NCI-H345 treated with DMSO at 0.1 percent for 48 hours (cell line): ENCODE data around the gene LRP1B.
A peak's percentile ranks its signal among the peaks of the same experiment; 100 is the strongest.

Experiments used
- DNase-seq: peaks from one replicate; lab custom pipeline; 2025; ENCODE audit not compliant: unreplicated experiment; lab: John Stamatoyannopoulos, UW

The LRP1B gene

DNA sequence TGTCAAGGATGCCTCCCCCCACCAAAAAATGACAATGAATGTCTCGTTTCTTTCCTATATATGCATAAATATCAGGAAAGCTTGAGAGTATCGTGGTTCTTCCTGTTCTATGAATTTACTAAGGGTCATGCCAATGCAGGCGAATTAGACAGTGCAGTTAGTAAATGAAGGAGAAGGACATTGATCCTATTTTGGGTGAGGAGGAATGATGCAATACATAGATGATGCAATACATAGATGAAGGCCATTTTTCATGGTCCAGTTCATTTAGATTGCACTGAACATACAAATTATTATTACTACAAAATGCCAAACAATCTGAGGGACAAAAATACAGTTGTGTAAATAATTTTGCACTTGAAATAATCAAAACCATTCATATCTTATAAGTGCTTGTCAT lies 1265.0 kb downstream of the LRP1B start:
- DNase-seq = no peak

- DNase-seq = peak; percentile 33
Measured at GRCh38 chr2:140863713-140864112, 1267.1 kb downstream of the LRP1B start.

- no peak for DNase-seq
Measured at GRCh38 chr2:140862181-140862580, 1268.6 kb downstream of the LRP1B start.

- no peak for DNase-seq
Measured at GRCh38 chr2:140861666-140862065, 1269.2 kb downstream of the LRP1B start.

DNA sequence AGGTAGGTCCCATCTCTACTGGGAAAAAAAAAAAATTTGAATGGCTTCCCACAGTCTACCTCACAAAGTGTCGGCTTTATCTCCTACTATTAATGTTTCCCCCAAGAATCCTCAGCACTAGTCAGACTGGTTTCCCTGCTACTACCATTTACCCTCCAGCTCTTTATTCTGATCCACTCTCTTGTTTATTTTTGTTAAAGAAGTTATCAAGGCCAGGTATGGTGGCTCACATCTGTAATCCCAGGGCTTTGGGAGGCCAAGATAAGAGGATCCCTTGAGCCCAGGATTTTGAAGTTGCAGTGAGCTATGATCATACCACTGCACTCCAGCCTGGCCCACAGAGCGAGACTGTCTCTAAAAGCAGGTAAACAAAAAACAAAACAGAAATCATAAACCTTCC lies 1275.3 kb downstream of the LRP1B start:
- no peak for DNase-seq

DNA sequence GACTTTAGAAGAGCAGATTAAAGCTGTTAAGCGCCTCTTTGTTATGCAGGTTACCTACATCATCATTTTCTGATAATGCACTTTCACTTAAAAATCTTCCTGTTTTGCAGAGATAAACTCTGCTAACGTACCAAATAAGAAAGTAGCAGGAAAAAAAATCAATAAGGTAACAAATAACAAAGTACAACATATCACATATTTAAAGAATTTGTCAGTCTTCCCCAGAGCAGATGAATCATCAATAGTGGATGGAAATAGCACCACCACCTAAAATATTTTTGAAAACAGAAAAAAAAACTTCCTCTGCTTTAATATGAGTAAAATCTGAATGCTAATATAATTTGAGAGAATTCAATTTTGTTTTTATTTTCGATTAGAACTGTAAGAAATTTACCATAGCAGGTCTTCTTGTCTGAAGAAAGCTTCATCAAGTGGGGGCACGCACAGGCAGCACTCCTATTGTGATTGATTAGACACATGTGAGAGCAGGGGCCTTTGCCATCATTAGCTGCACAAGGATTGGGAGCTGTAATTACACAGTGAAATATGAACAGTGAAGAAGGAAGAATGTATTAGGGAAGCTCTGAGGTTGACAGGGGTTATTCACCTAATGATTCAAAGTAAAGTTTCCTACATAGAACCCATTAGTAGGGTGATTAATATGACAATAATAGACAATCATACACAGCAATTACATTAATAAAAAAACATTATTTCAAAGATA lies 1279.4 kb downstream of the LRP1B start:
- DNase-seq = no peak

DNA sequence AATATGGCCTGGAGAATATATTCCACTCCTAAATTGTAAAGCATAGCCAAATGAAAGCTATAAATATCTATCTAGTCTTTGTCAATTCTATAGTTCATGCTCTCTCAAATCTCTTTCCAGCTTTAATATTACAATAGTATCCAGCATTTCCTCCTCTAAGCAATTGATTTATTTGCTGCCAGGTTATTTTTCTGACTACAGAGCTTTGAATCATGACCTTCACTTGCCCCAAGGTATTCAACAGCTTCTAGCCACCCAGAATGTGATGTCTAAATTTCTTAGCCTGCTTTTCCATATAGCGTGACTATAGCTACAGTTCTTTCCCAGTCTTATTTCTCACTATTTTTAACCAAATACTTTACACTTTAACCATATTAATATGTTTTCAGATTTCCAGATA lies 1287.6 kb downstream of the LRP1B start:
- no peak for DNase-seq

GRCh38 chr2:140842110-140842509 lies 1288.7 kb downstream of the LRP1B start:
- no peak for DNase-seq

- DNase-seq = no peak
Measured at GRCh38 chr2:140841141-140841540, 1289.7 kb downstream of the LRP1B start.

DNA sequence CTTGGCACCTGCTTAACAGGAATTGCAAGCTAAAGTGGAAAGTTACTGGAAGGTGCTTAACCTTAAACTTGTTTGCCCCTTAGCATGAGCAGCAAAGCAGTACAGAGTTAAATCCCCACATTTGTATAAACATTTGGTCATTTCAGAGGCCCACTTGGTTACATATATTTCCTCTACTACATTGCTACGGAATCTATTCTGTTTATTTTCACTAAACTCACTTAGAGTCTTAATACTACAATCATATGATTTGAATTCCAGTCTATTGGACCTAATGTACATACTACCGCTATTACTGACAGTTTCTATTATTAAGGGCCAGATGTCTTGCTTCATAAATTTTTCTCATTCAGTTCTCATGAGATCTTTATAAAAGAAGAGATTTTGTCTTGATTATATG lies 1294.0 kb downstream of the LRP1B start:
- no peak for DNase-seq

DNA sequence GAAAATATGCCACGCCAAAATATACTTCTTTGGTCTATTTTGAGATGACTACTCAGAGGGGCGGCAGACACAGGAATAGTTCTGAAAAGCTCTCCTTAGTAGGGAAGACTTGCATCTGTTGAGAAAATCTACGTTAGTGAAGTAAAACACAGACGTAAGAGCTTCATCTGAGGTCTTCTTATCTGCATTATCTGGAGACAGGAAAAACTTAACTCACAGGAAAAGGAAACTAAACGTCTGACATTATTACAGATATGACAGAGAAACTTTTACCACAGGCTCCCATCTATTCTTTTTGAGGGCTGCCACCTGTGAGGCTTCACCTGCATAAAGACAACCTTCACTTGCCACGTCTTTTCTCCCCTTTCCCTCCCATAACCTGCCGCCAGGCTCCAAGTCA lies 1295.7 kb downstream of the LRP1B start:
- DNase-seq = no peak

DNA sequence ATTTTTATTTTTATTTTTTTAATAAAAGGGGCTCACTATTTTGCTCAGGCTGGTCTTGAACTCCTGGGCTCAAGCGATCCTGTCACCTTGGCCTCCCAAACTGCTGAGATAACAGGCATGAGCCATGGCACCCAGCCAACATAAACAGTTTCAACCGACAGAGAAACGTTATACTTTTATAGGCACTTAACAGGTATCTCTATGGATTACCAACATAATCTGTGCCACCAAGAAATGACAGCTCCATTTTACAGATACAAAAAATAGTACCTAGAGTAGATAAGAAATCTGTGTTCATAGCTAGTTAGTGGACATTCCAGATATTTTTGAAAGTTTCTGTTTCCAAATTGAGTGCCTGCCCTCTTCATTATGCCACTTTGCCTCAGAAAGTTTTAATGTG lies 1316.7 kb downstream of the LRP1B start:
- DNase-seq = no peak

DNA sequence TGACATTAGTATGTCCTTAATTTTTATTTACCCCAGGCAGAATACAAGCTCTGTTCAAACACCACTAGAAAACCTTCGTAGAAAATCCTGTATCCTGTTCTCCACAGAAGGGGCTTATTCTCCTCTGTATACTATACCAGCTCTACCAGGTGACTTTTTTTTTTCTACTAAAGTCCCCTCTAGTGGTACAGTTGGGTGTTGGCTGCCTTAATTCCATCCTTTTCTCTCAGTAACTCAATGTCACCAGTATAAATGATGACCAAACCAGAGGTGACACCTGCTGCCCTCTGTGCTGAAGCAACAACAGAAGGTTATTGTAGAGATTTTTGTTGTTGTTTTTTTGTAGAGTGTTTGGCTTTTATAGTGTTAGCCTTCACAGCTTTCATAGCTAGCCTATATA lies 1322.0 kb downstream of the LRP1B start:
- DNase-seq = no peak

DNA sequence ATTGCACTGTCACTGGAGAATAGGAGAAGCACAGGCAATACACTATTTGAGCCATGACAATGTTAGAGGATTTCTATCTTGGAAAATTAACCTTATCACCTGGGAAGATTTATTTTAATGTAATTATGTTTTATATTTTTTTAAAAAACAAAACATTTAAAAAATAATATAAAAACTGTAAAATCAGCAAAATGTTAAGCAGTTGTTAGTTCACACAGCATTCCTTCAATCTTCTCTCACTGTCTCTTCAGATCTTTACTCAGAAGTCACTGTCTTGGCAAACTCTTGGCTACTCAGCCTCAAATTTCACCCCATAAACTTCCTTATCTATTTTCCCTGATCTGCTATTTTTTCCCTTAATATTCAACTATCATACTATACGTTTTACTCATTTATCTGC lies 1322.6 kb downstream of the LRP1B start:
- no peak for DNase-seq

DNA sequence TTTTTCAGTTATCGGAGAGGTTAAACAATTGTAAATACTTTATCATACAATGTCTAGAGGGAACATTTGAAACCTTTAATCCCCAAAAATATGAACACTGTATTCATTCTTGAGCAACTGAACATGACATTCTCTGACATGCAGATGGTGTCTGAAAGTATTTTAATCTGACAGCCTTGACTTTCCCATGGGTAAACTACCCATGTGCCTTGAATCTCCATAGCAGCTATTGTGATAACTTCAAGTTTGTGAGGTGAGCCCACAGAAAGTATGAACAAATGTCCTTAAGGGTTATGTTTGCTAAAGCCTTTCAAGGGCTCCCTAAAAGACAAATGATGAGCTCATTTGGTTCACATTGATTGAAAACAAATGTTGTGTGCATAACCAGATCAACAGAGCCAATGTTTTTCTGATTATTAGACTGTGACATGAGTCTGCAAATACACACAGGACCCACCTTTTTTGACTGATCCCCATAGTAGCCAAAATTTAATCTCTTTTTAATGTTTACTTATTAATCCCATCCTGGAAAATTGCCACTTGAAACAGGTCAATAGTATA lies 1326.0 kb downstream of the LRP1B start:
- no peak for DNase-seq

- no peak for DNase-seq
Measured at GRCh38 chr2:140801311-140801710, 1329.5 kb downstream of the LRP1B start.

DNA sequence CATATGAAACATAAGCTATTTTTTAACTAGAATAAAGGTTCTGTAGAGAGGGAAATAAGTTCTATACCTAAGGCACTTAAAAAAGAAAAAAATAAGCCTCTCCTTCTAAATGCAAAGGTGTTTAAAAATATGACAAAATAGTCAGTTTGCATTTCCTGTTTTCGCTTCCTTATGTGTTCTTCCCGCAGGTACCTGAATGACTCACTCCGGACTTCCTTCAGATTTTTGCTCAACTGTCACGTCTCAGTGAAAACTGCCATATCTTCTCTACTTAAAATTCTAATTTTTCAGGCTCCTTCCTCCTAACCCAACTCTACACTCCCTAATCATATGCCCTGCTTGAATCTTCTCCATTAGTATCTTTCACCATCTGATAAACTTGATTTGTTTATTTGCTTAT lies 1333.1 kb downstream of the LRP1B start:
- no peak for DNase-seq

GRCh38 chr2:140791802-140792201 lies 1339.0 kb downstream of the LRP1B start:
- no peak for DNase-seq

- DNase-seq = peak; percentile 8
Measured at GRCh38 chr2:140786585-140786984, 1344.2 kb downstream of the LRP1B start.

DNA sequence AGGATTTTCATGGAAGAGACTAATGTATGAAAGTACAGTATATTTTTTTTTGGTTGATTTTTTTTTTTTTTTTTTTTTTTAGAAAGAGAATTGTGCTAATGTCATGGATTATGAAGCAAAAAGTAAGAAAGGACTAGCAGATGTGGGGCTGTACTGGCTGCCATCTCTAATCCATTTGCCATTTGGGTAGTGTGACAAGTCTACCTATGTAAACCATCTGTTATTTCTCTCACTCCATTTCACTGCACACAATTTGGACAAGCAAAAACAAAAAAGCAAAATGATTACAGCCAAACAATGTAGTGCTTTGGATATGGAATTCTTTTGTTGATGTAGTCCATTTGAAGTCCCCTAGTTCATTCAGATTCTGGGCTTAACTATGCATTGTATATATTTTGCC lies 1355.4 kb downstream of the LRP1B start:
- DNase-seq = no peak

DNA sequence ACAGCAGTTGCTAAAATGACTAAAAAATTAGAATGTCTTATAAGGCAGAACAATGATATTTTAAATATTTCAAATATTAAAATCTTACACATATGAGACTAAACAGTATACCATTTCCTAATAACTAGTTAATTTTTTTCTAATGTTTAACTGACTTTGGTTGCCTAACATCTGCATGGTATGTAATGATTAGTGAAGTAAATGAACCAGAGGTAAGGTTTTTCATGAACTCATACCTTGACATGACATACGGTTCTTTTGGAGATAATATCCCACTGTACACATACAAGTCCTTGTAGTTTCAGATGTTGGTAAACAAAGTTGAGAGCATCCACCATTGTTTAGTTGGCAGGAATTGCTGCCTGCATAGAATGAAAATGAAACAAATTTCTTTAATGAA lies 1360.2 kb downstream of the LRP1B start:
- DNase-seq = no peak

- DNase-seq = no peak
Measured at GRCh38 chr2:140761807-140762206, 1369.0 kb downstream of the LRP1B start.
